TTC549 (cell line): Measurements from ENCODE around the gene ST7.
"Not testable (repeated sequence)": the region's sequence is repeated elsewhere in the genome, so short reads cannot be mapped to it uniquely, and the experiment has no call there.

Experiments used
- FAIRE-seq: peaks from 2 replicates; lab custom pipeline; 2012; peaks lifted over from hg19 to GRCh38; lab: Jason Lieb, UNC

ST7 gene

GRCh38 chr7:116951366-116952292 lies 1.7 kb upstream of the ST7 start:
- no peak for FAIRE-seq

DNA sequence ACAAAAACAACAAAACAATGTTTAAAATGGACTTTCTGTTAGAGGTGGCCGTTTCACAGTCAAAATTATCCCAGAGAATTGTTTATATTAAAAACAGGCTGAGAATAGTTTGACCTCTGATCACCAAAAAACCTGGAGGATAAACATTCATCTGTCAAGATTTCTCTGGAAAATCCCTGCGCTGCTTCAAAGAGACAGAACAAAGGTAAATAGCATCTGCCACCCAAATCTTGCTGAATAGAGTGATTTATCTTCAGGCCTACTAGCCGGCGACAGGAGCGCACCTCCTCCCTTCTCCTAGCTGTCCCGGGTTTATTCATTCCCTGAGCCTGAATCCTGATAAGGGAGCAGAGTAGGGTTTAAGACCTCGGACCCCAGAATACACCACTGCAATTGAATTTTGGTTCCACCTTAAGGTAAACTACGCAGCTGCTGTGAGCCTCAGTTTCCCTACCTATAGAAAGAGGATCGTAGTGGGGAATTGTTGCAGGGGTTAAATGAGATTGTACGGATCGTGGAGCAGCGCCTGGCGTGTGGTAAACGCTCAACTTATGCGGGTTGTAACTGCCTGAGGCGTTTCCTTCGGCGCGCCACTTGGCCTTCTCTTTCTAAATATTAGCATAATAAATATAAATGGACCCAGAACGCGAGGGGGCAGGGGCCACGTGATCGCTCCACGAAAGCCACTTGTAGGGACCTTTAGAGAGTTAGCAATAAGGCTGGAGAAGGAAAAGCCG lies 498 bp upstream of the ST7 start:
- no peak for FAIRE-seq

DNA sequence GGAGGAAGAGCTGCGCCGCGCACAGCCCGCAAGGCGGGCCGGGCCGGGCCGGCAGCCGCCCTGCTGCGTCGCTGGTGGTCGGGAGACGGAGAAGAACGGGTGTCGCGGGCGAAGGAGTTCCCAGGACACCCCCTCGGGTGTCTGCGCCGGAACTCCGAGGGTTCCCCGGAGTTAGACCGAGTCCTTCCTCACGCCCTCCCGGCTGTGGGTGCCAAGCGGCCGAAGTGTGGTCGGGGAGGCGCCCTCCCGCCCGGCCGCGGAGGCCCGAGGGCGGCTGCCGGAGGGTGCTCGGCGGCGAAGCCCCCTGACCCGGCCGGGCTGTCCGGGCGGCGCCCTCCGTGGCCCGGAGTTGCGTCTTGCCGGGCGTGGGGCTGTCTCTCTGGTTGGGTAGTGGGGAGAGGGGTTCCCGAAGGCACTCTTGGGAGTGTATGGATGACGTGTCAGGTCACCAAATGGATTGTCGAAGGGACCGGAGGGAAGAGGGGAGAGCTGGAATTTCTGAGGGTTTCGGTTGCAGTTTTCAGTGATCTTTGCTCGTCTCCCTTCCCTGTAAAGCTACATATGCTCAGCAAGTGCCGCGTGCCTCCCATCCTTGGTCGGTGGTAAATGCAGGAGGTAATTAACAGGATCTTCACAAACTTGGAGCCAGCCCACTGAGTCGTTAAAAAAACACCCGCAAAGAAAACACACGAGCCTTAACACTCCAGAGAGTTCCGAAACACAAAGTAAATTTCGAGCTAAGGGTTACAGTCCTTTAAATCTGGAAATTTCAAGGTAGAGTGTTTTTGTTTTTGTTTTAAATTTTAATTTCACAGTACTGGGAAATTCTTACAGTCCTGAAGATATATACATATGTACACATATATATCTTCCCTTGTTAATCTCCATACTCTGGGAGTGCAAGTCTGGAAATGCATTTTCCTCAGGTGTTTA lies 871 bp downstream of the ST7 start:
- FAIRE-seq = no peak

DNA sequence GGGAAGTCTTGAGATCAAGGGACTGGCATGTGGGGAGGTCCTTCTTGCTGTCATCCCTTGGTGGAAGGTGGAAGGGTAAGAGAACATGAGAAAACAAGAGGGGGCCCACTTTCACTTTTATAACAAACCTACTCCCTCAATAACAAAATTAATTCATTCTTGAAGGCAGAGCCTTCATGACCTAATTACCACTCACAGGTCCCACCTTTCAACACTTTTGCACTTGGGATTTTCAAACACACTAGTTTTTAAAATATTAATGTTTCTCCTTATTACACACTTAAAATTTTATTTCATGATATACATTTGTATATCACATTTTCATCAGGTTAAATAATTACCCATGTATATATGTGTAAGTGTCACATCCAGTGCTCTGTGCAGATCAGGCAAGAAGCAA lies 2.0 kb downstream of the ST7 start:
- FAIRE-seq = no peak

- no peak for FAIRE-seq
These were observed 2.6 kb downstream of the ST7 start for GRCh38 chr7:116955801-116956476.

- FAIRE-seq = no peak
These were observed 3.1 kb downstream of the ST7 start for GRCh38 chr7:116956477-116956804.

DNA sequence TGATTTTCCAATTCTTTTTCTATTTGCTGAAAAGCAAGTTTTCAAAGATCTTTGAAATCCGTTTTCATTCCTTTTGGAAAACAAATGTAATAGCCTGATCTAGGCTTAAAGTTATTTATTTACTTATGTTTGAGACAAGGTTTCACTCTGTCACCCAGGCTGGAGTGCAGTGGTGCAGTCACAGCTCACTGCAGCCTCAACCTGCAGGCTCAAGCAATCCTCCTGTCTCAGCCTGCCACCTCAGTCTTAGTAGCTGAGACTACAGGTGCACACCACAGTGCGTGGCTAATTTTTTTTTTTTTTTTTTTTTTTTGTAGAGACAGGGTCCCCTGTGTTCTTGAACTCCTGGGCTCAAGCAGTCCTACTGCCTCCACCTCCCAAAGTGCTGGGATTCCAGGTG lies 4.6 kb downstream of the ST7 start:
- FAIRE-seq = no peak

GRCh38 chr7:116961966-116962673 lies 8.8 kb downstream of the ST7 start:
- FAIRE-seq = not testable (repeated sequence)

- FAIRE-seq = no peak
These were observed 9.9 kb downstream of the ST7 start for GRCh38 chr7:116963234-116963633.

DNA sequence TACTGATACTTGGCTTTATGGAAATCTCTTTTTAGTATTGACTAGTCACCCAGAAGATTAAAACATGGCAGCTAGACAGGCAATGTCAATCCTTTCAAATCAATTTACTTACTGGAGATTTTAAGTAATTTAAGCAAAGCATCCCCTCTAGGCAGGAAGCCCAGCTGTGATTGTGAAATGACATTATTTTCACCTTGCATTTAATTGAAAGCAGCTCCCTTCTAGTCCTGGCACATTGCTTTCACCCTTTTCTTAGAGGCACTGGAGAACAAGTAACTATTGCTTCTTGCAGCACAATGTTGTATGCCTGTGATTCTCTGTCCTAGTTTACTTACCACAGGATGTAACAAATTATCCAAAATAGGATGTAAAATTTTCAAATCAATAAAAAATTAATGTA lies 13.3 kb downstream of the ST7 start:
- FAIRE-seq = no peak

DNA sequence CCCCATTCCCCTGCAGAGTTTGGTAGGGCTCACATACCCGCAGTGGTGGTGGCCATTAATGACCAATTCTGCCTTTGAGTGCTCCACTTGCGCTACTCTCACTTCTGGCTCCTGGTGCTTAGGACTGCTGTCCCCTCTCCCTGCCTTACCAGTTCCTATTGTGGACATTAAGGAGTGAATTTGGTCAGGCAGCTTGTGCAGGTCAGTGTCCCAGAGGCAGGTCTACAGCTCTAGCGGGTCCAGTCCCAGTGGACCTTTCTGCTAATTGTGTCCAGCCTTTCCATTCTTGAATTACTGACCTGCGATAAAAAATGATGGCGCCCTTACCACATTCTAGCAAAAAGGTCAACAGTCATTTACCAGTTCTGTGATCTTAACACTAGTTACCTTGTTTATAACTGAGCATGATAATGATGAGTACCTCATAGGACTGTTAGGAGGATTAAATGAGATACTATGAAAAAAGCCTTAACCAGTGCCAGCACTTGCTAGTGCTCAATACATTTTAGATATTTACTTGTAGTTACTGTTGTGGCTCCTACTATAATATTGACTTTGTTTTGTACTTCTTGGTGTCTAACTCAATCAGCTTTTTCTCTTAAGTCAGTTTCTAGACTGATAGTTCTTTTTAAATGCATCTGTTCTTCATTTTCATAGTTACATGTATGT lies 14.1 kb downstream of the ST7 start:
- no peak for FAIRE-seq

DNA sequence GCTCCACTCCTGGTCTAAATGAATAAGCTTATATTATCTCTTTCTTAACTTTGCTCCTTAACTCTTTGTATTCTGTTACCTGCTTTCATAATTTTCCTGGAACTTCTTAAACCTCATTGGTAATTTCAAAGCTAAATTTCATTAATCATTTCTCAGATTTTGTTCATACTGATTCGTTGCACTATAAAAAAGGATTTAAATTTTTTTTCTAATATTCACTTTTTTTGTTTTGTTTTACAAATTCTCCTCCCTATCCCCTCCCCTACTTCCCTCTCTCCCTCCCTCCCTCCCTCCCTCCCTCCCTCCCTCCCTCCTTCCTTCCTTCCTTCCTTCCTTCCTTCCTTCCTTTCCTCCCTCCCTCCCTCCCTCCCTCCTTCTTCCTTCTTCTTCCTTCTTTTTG lies 14.7 kb downstream of the ST7 start:
- FAIRE-seq = no peak

DNA sequence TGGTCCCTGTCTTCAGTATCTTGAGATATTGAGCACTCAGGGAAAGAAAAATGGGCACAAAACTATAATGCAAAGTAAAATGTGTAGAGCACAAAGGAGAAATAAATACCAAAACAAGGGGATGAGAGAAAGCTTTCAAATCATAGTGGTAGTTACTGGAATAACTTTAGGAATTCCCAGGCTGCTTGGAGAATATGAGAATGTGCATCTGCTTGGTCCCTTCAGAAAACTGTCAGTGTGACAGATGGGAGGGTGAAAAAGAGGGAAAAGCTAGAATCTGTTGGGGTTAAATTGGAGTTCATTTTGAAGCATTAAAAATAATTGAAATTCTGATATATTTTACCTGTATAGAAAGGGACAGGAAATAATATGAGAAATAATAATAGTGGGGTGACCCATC lies 15.3 kb downstream of the ST7 start:
- no peak for FAIRE-seq

DNA sequence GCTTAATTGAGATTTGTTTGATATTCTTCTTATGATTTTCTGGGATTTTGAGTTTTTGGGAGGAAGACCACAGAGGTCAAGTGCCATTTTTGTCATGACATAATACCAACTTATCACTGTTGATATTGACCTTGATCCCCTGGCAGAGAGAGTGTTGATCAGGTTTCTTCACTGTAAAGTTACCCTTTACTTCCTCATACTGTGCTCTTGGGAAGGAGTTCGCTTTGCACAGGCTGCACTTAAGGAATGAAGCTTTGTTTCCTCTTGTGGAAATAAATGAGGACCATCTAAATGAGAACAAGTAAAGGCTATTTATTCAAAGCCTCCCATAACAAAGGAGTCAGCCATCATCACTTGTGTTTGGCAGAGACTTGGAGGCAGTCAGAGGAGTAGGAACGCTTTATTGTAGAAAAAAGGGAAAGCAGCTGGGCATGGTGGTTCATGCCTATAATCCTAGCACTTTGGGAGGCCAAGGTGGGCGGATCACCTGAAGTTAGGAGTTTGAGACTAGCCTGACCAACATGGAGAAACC lies 16.1 kb downstream of the ST7 start:
- FAIRE-seq = no peak

GRCh38 chr7:116970238-116970910 lies 17.1 kb downstream of the ST7 start:
- FAIRE-seq = no peak

GRCh38 chr7:116971153-116971552 lies 17.9 kb downstream of the ST7 start:
- FAIRE-seq = not testable (repeated sequence)

- no peak for FAIRE-seq
These were observed 18.6 kb downstream of the ST7 start for GRCh38 chr7:116971869-116972268.

GRCh38 chr7:116975024-116975423 lies 21.7 kb downstream of the ST7 start:
- not testable (repeated sequence) for FAIRE-seq

DNA sequence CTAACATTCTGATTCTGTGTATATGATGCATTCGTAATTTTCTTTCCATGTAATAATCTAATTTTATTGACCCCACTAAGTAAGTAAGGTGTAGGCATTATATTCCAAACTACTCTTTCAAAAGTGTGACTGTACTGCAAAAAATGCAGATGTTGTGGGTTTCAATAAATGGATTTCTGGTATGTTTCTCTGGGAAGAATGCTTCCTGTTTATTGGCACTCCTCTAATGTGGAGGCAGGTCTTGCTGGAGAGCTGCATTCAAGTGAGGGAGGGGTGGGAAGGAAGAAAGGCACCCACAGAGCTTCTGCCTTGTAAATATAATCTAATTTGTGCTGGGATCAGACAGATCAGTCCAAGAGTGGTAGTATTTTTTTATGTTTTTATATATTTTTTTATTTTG lies 23.9 kb downstream of the ST7 start:
- no peak for FAIRE-seq

DNA sequence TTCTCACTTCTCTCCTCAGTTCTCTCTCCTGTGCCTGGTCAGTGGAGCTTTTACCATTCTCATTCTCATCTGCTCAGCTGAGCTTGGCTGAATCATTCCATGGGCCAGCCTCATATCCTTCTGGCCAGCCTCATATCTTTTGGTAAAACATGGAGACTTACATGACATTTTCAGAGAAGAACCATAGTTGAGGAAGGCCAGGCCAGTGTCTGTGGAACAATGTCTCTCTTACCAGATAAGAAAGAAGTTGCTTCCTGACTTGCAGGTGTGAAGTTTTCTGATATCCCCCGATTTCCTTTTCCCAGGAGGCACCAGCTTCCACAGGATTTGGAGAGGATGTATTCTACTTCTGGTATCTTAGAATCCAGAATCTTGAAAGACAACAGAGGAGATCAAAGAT lies 24.7 kb downstream of the ST7 start:
- FAIRE-seq = no peak
